Cardiac fibroblast (primary cell): ENCODE measurements around the gene RAB3GAP1.

Experiments
- DNase-seq, 2 donors: peaks; one replicate each; pipeline versions ENCODE4 v3.0.0 to v3.0.0-alpha.2; 2010; ENCODE audit warnings: low read depth in 2 of 2
- H3K4me3 ChIP-seq, 2 donors: replicated peaks in 1 of 2; 1 replicate in 1 of 2; 2 replicates in 1 of 2; pipeline ENCODE4 v1.5.1; 2011; ENCODE audit warnings: low read depth in 2 of 2, low read length in 2 of 2, mild to moderate bottlenecking in 2 of 2, moderate library complexity in 1 of 2
- TF ChIP-seq, protein P1 (sequence below): IDR thresholded peaks from one replicate; pipeline ENCODE4 v1.5.1; 2011; ENCODE audit warnings: low read depth, mild to moderate bottlenecking, low read length, inconsistent platforms

The RAB3GAP1 gene

GRCh38 chr2:135168204-135168856 is 116.2 kb downstream of the RAB3GAP1 start:
- TF ChIP-seq, protein P1, sequence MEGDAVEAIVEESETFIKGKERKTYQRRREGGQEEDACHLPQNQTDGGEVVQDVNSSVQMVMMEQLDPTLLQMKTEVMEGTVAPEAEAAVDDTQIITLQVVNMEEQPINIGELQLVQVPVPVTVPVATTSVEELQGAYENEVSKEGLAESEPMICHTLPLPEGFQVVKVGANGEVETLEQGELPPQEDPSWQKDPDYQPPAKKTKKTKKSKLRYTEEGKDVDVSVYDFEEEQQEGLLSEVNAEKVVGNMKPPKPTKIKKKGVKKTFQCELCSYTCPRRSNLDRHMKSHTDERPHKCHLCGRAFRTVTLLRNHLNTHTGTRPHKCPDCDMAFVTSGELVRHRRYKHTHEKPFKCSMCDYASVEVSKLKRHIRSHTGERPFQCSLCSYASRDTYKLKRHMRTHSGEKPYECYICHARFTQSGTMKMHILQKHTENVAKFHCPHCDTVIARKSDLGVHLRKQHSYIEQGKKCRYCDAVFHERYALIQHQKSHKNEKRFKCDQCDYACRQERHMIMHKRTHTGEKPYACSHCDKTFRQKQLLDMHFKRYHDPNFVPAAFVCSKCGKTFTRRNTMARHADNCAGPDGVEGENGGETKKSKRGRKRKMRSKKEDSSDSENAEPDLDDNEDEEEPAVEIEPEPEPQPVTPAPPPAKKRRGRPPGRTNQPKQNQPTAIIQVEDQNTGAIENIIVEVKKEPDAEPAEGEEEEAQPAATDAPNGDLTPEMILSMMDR = no peak
- no peak overlapping the region for H3K4me3 ChIP-seq
- DNase-seq = no peak

- H3K4me3 ChIP-seq = no peak overlapping the region
- DNase-seq = no peak
- TF ChIP-seq, protein P1 = no peak
Measured at GRCh38 chr2:135169900-135170753, 118.0 kb downstream of the RAB3GAP1 start.

DNA sequence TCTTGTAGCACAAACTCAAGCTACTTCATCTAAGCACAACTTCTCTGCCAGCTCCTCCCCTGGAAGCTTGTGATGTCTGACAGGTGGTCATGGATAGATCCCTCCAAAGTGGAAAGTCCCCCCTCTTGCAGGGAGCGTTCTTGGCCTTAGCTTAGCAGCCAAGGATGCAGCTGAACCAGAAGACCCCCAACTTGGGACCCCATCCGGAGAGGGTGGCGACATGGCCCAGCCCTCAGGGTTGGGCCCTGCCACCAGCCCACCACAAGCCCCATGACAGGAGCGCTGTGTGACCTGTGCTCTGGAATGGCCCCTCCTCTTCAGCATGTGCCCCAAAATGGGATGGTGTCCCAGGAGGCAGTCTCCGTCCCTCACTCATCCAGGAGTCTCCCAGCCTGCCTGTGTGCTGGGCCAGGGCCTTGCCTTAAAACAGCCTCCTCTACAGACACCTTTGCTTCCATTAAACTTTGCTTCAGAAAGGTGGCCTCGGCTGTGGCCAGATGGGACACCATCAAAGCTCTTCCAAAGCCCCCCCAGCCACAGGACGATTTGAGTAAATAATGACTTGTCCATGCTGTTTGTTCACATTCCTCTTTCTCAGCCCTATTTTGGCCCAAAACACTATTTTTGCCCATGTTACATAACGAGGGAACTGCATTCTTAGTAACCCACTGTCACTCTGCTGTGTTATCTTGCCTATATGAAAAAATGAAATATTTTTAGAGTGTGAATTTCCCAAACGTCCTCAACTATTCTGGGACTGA is 122.1 kb downstream of the RAB3GAP1 start:
- no peak overlapping the region for H3K4me3 ChIP-seq
- DNase-seq = no peak
- TF ChIP-seq, protein P1 = no peak

DNA sequence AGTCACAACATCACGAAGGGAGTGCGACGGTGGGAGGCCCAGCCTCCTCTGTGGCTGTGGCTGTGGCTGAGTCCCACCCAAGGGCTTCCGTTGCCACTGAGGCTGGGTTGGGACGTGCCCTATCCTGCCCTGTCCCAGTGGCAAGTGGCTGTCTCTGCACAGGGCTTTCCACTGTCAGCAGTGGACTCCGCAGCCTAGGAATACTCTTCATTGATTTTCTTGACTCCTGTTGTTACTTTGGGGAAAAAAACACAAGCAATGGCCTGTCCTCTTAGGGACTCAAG is 122.7 kb downstream of the RAB3GAP1 start:
- DNase-seq = no peak
- TF ChIP-seq, protein P1 = no peak
- H3K4me3 ChIP-seq = no peak overlapping the region

- DNase-seq = no peak
- TF ChIP-seq, protein P1 = no peak
- H3K4me3 ChIP-seq = no peak overlapping the region
Measured at GRCh38 chr2:135175177-135175576, 123.1 kb downstream of the RAB3GAP1 start.

DNA sequence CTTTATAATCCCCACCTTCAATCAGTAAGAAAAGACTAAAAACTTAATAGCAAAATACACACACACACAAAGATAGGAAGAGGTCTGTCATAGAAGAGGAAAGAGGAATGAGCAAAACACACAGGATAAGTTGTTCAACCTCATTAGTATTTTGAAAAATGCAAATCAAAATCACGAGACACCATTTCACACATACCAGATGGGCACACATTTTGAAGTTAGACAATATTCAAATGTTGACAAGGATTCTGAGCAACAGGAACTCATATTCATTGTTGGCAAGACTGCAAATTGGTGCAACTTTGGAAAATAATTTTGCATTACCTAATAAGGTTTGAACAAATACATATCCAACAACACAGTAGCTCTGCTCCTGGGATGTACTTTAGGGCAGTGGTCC is 127.6 kb downstream of the RAB3GAP1 start:
- no peak for DNase-seq
- no peak overlapping the region for H3K4me3 ChIP-seq
- TF ChIP-seq, protein P1 = no peak
